Measurements from ENCODE around the gene ZNF664. TPM values are rescaled to one million over a fixed set of nuclear protein-coding genes. Genes with fewer than 3 reads are reported as not detected.

Gene ZNF664
- total RNA-seq, 2 experiments from 2014 or later: 45.6 to 59.8 TPM

DNA sequence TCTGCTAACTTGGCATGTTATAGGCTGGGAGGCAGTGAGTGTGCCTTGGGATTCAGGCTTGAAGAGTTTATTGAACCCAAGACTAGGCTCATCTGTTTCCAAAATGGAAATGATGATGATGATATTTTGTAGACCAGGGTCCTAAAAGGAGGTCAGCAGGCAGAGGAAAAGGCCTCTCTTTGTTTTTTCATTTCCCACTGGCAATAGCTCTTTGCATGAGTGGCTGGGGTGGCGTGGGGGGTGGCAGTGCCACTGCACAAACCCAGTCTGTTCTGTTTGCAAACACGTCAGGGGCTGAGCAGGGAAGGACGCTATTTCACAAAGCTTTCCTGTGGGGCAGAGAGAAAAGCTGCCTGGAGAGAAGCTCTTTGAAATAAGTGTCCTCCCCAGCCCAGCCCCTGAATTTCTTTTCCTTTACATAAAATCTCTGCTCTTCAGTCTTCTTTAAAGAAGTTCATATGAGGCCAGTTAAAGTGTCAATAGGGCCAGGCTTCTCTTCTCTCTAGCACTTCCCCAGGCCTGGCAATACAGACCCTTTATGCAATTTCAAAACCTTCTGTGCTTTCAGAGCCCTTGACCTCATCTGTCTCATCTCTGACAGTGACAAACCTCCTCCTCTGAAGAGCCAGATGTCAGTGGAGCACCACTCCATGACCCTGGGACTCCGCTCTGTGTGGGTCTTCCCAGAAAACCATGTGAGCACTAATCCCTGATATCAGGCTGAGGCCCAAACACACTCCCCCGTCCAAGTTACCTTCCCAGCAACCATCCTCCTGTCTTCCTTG lies 72.8 kb downstream of the ZNF664 start:
- BruUV-seq (replicated peaks): no TSS peak
- H4K20me1 ChIP-seq (ENCODE audit: insufficient read depth, low read length): no peaks in the 10 kb centered on the region
- no peak overlapping the region for H3K4me2 ChIP-seq (ENCODE audit: low read length)
- no peaks in the 10 kb centered on the region; the same call in 1 of the 2 replicates for H3K9me3 ChIP-seq (ENCODE audit: low read length)
- TF ChIP-seq EZH2phosphoT487 (IDR thresholded peaks at IDR 0.05; ENCODE audit: borderline replicate concordance, low read depth, low read length): no peak
- TF ChIP-seq, protein P1, sequence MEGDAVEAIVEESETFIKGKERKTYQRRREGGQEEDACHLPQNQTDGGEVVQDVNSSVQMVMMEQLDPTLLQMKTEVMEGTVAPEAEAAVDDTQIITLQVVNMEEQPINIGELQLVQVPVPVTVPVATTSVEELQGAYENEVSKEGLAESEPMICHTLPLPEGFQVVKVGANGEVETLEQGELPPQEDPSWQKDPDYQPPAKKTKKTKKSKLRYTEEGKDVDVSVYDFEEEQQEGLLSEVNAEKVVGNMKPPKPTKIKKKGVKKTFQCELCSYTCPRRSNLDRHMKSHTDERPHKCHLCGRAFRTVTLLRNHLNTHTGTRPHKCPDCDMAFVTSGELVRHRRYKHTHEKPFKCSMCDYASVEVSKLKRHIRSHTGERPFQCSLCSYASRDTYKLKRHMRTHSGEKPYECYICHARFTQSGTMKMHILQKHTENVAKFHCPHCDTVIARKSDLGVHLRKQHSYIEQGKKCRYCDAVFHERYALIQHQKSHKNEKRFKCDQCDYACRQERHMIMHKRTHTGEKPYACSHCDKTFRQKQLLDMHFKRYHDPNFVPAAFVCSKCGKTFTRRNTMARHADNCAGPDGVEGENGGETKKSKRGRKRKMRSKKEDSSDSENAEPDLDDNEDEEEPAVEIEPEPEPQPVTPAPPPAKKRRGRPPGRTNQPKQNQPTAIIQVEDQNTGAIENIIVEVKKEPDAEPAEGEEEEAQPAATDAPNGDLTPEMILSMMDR (conservative IDR thresholded peaks at IDR 0.05; ENCODE audit: low read length): no peak
- no peaks in the 10 kb centered on the region for H3K9me2 ChIP-seq (ENCODE audit: insufficient read depth, low read length)
- POLR2A ChIA-PET: no interaction called here
- no peak for DNase-seq (ENCODE audit: low spot score)
- no peaks in the 10 kb centered on the region for H3K79me2 ChIP-seq (ENCODE audit: insufficient read depth, low read depth, low read length)
- H3K27ac ChIP-seq (ENCODE audit: low read depth, low read length, poor library complexity, severe bottlenecking): no peak overlapping the region
- H3K4me1 ChIP-seq (ENCODE audit: insufficient read depth, low read length, poor library complexity, severe bottlenecking): no peaks in the 10 kb centered on the region
- no peaks in the 10 kb centered on the region for H3K36me3 ChIP-seq (ENCODE audit: insufficient read depth, low read length)
- intact Hi-C loops (cut with micrococcal nuclease; ENCODE audit: unreplicated experiment): no loop called here
- CTCF ChIA-PET (ENCODE audit: unreplicated experiment): no interaction called here
- no peak overlapping the region for H3K4me3 ChIP-seq (ENCODE audit: low read depth, low read length, poor library complexity, severe bottlenecking)
- H2AFZ ChIP-seq (ENCODE audit: low read length): no peak overlapping the region

DNA sequence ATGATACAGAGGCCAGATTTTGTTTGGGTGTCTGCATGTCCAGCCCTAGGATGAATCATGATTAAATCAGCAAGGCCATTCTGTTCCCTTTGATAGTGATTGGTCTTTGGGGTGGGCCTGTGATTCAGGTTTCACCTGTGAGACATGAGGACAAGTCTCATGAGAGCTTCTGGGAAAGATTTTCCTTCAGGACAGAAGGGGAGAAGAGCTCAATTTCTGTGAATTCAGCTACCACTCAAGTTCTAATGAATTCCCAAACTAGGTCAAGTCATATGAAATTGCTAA lies 73.4 kb downstream of the ZNF664 start:
- no peaks in the 10 kb centered on the region for H3K36me3 ChIP-seq (ENCODE audit: insufficient read depth, low read length)
- BruUV-seq (replicated peaks): no TSS peak
- CTCF ChIA-PET (ENCODE audit: unreplicated experiment): no interaction called here
- no peak for DNase-seq (ENCODE audit: low spot score)
- no peaks in the 10 kb centered on the region for H3K9me2 ChIP-seq (ENCODE audit: insufficient read depth, low read length)
- no peak for TF ChIP-seq EZH2phosphoT487 (IDR thresholded peaks at IDR 0.05; ENCODE audit: borderline replicate concordance, low read depth, low read length)
- TF ChIP-seq, protein P1 (conservative IDR thresholded peaks at IDR 0.05; ENCODE audit: low read length): no peak
- intact Hi-C loops (cut with micrococcal nuclease; ENCODE audit: unreplicated experiment): no loop called here
- no peaks in the 10 kb centered on the region for H3K4me1 ChIP-seq (ENCODE audit: insufficient read depth, low read length, poor library complexity, severe bottlenecking)
- no peak overlapping the region for H3K4me3 ChIP-seq (ENCODE audit: low read depth, low read length, poor library complexity, severe bottlenecking)
- H2AFZ ChIP-seq (ENCODE audit: low read length): no peak overlapping the region
- no peak overlapping the region for H3K4me2 ChIP-seq (ENCODE audit: low read length)
- no peaks in the 10 kb centered on the region; the same call in 1 of the 2 replicates for H3K9me3 ChIP-seq (ENCODE audit: low read length)
- no peak overlapping the region for H3K27ac ChIP-seq (ENCODE audit: low read depth, low read length, poor library complexity, severe bottlenecking)
- no peaks in the 10 kb centered on the region for H3K79me2 ChIP-seq (ENCODE audit: insufficient read depth, low read depth, low read length)
- H4K20me1 ChIP-seq (ENCODE audit: insufficient read depth, low read length): no peaks in the 10 kb centered on the region
- POLR2A ChIA-PET: no interaction called here

DNA sequence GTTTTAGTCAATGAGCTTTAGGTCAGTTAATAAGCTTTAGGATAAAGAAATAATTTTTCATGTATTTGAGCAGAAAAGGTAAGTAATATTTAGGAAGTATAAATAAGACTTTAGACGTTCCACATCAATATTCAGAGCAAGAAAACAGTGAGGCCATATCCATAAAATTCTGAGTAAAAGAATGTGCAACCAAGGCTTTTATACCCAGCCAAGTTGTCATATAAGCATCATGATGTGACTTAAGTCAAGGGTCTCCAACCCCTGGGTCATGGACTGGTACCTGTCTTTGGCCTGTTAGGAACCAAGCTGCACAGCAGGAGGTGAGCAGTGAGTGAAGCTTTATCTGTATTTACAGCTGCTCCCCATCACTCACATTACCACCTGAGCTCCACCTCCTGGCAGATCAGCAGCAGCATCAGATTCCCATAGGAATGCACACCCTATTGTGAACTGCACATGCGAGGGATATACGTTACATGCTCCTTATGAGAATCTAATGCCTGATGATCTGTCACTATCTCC lies 74.1 kb downstream of the ZNF664 start:
- H2AFZ ChIP-seq (ENCODE audit: low read length): no peak overlapping the region
- no TSS peak for BruUV-seq (replicated peaks)
- no peak overlapping the region for H3K27ac ChIP-seq (ENCODE audit: low read depth, low read length, poor library complexity, severe bottlenecking)
- H3K79me2 ChIP-seq (ENCODE audit: insufficient read depth, low read depth, low read length): no peaks in the 10 kb centered on the region
- H3K4me3 ChIP-seq (ENCODE audit: low read depth, low read length, poor library complexity, severe bottlenecking): no peak overlapping the region
- H4K20me1 ChIP-seq (ENCODE audit: insufficient read depth, low read length): no peaks in the 10 kb centered on the region
- no peak overlapping the region for H3K4me2 ChIP-seq (ENCODE audit: low read length)
- POLR2A ChIA-PET: no interaction called here
- no peak for DNase-seq (ENCODE audit: low spot score)
- H3K4me1 ChIP-seq (ENCODE audit: insufficient read depth, low read length, poor library complexity, severe bottlenecking): no peaks in the 10 kb centered on the region
- H3K36me3 ChIP-seq (ENCODE audit: insufficient read depth, low read length): no peaks in the 10 kb centered on the region
- intact Hi-C loops (cut with micrococcal nuclease; ENCODE audit: unreplicated experiment): no loop called here
- no peak for TF ChIP-seq EZH2phosphoT487 (IDR thresholded peaks at IDR 0.05; ENCODE audit: borderline replicate concordance, low read depth, low read length)
- TF ChIP-seq, protein P1 (conservative IDR thresholded peaks at IDR 0.05; ENCODE audit: low read length): no peak
- H3K9me2 ChIP-seq (ENCODE audit: insufficient read depth, low read length): no peaks in the 10 kb centered on the region
- no peaks in the 10 kb centered on the region; the same call in 1 of the 2 replicates for H3K9me3 ChIP-seq (ENCODE audit: low read length)
- CTCF ChIA-PET (ENCODE audit: unreplicated experiment): no interaction called here
